GM06990 (cell line): Measurements from ENCODE around the gene RBM5.

ENCODE experiments used
- DNase-seq: peaks from one replicate; pipeline ENCODE4 v3.0.0-alpha.2; 2011; ENCODE audit not compliant: insufficient read length; ENCODE audit errors: extremely low read depth
- H3K27me3 ChIP-seq: replicated peaks from 2 replicates; pipeline ENCODE4 v1.6.0; 2011; ENCODE audit warnings: low read length; ENCODE audit not compliant: control insufficient read depth, insufficient read depth
- H3K36me3 ChIP-seq: 2 replicates; pipeline ENCODE4 v1.5.1; 2011; ENCODE audit warnings: low read length; ENCODE audit not compliant: control insufficient read depth, insufficient read depth
- H3K4me3 ChIP-seq: replicated peaks from 2 replicates; pipeline ENCODE4 v1.5.1; 2011; ENCODE audit warnings: low read depth, mild to moderate bottlenecking, control low read depth, low read length
- CTCF ChIP-seq: IDR thresholded peaks from 2 replicates; pipeline ENCODE4 v1.5.1; 2011; ENCODE audit warnings: low read length, control low read depth, mild to moderate bottlenecking, inconsistent platforms; ENCODE audit not compliant: insufficient read depth, poor library complexity, severe bottlenecking

RBM5 gene

GRCh38 chr3:50112462-50112861, 23.7 kb downstream of the RBM5 start:
- no peak for TF ChIP-seq CTCF
- Histone ChIP-seq H3K4me3 (no peak overlapping the region), H3K36me3 (peaks cover 46% of the 10 kb centered on the region), H3K27me3 (no peaks in the 10 kb centered on the region)
- DNase-seq: no peak

- H3K36me3 ChIP-seq: peaks cover 51% of the 10 kb centered on the region
- H3K27me3 ChIP-seq: no peaks in the 10 kb centered on the region
- no peak for DNase-seq
- TF ChIP-seq CTCF: no peak
- no peak overlapping the region for H3K4me3 ChIP-seq
Measured at GRCh38 chr3:50117120-50117519, 28.4 kb downstream of the RBM5 start.

GRCh38 chr3:50118237-50118636, 29.5 kb downstream of the RBM5 start:
- no peak for DNase-seq
- Histone ChIP-seq H3K36me3 (peaks cover 44% of the 10 kb centered on the region), H3K4me3 (no peak overlapping the region), H3K27me3 (no peaks in the 10 kb centered on the region)
- no peak for TF ChIP-seq CTCF

DNA sequence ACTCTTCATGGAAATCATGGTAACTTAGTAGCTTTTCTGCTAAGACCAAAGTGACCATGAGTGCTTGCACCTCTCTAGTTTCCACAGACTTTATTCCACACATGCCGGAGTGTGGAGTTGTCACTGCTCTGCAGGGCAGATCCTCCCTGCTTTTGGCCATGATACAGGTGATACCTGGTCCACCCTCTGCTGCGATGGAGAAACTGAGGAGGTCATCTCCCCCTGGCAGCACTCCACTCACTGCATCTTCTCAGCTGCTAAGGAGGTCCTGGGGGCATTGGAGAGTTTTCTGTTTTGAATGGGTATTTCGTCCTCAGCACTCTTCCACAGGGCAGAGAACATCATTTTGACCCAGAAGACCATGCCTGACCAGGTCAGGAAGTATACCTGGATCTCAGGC, 31.1 kb downstream of the RBM5 start:
- TF ChIP-seq CTCF: no peak
- Histone ChIP-seq H3K27me3 (no peaks in the 10 kb centered on the region), H3K36me3 (peaks cover 38% of the 10 kb centered on the region), H3K4me3 (no peak overlapping the region)
- no peak for DNase-seq

DNA sequence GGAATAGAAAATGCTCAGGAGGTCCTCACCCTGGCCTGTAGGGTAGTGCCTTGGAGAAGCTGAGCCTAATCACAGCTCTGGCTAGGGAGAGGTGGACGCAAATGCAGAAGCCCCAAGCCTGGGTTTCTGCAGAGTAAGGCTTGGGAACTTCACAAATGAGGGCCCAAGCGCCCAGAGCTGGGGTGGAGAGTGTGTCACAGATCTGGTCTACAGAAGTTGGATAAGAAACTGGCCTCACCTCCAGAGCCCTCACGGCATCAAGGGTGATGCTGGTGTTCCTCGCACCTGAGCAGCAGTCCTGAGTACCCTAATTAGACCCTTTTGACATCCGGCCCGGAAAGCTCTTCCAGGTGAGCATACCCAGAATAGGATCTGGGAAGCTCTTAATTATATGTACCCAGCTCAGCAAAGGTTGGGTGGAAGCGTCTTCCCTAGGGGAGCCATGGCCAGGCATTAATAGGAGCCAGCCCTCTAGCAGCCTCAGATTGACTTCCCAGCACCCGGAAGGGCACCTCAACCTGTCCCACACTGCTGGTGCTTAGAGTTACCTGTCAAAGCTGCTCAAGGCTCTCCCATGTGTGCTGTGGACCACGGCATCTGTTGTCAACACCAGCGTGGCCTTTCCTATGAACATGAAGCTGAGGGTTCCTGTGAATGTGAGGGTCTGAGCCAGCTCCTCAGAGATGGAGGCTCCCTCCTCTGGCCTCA, 31.8 kb downstream of the RBM5 start:
- peaks cover 32% of the 10 kb centered on the region for H3K36me3 ChIP-seq
- no peaks in the 10 kb centered on the region for H3K27me3 ChIP-seq
- TF ChIP-seq CTCF: no peak
- no peak overlapping the region for H3K4me3 ChIP-seq
- DNase-seq: no peak
